Natural killer cell (primary cell): Measurements from ENCODE around the gene PGAP3. TPM values are rescaled to one million over a fixed set of nuclear protein-coding genes. Genes with fewer than 3 reads are reported as not detected.

Experiments used
- ATAC-seq, 3 donors: fragments of 150-1000 bp in 2 of 3; fragments of 200-7000 bp in 1 of 3; cut with Tn5 transposase; 1 replicate in 1 of 3; 2 replicates in 2 of 3; pipeline ENCODE4 v1.10.0; 2021; ENCODE audit warnings: mild to moderate bottlenecking in 2 of 3, moderate library complexity in 2 of 3
- DNase-seq, 2 donors: peaks; one replicate each; pipeline versions ENCODE4 v3.0.0 to v3.0.0-alpha.2; 2013 to 2021; ENCODE audit warnings: mixed read lengths in 1 of 2
- H3K27ac ChIP-seq: one replicate; pipeline ENCODE4 v1.5.1; 2013; ENCODE audit warnings: mild to moderate bottlenecking, low read length
- H3K27me3 ChIP-seq: one replicate; pipeline ENCODE4 v1.6.1; 2013; ENCODE audit warnings: low read length; ENCODE audit not compliant: control insufficient read depth, insufficient read depth
- H3K36me3 ChIP-seq: one replicate; pipeline ENCODE4 v1.6.1; 2013; ENCODE audit warnings: low read length; ENCODE audit not compliant: control insufficient read depth, insufficient read depth
- H3K4me1 ChIP-seq: one replicate; pipeline ENCODE4 v1.6.1; 2013; ENCODE audit warnings: low read length; ENCODE audit not compliant: control insufficient read depth, insufficient read depth
- H3K4me3 ChIP-seq: one replicate; pipeline ENCODE4 v1.5.1; 2013; ENCODE audit warnings: low read length
- H3K9me3 ChIP-seq: one replicate; pipeline ENCODE4 v1.6.1; 2013; ENCODE audit warnings: low read length; ENCODE audit not compliant: control insufficient read depth, insufficient read depth
- H3K27ac Mint-ChIP-seq, 2 donors: one replicate each; pipeline ENCODE4 v1.8.0; 2022; ENCODE audit warnings: mild to moderate bottlenecking in 2 of 2, mixed read lengths in 2 of 2, moderate library complexity in 1 of 2
- H3K27me3 Mint-ChIP-seq, 2 donors: one replicate each; pipeline ENCODE4 v1.8.0; 2022; ENCODE audit warnings: low read depth in 2 of 2, mixed read lengths in 2 of 2
- H3K36me3 Mint-ChIP-seq: one replicate; pipeline ENCODE4 v1.8.0; 2022; ENCODE audit warnings: mixed read lengths
- H3K4me1 Mint-ChIP-seq, 2 donors: one replicate each; pipeline ENCODE4 v1.8.0; 2022; ENCODE audit warnings: mixed read lengths in 2 of 2
- H3K4me3 Mint-ChIP-seq: one replicate; pipeline ENCODE4 v1.8.0; 2022; ENCODE audit warnings: mild to moderate bottlenecking, moderate library complexity, mixed read lengths
- H3K9me3 Mint-ChIP-seq, 2 donors: one replicate each; pipeline ENCODE4 v1.8.0; 2022; ENCODE audit warnings: mixed read lengths in 2 of 2
- CTCF ChIP-seq: fragments of 200-600 bp; IDR thresholded peaks from one replicate; pipeline ENCODE4 v1.8.0; 2022; ENCODE audit warnings: antibody characterized with exemption
- WGBS: methylation state at CpG from one replicate; pipeline ENCODE4 v1.1.7; 2013; ENCODE audit warnings: missing lambda C conversion rate; ENCODE audit not compliant: insufficient coverage; 5-methylcytosine and 5-hydroxymethylcytosine counted together
- intact Hi-C: fragments of 100-400 bp; cut with micrococcal nuclease; formaldehyde crosslinking; loops from one replicate; pipeline ENCODE4 v1.14.2; 2022
- total RNA-seq, 4 donors: library from RNA; stranded (reverse); fragments of 120-200 nt in 1 of 4; gene quantifications; one replicate each; pipeline versions ENCODE4 v1.2.3 to v1.2.4, GENCODE V29; 2013 to 2022

PGAP3 gene
- total RNA-seq, 3 donors from 2014 or later (not counting 1 experiment from before 2014, with no cell fraction given): 45.8 to 57.8 (median 52.4) TPM

GRCh38 chr17:39626171-39627046, 61.4 kb downstream of the PGAP3 start, which contains the start of gene PPP1R1B:
PPP1R1B (plus strand) TSS chr17:39626952; CDS start chr17:39627393, 441 bp downstream.
- intact Hi-C loops: no loop called here
- no peak for TF ChIP-seq CTCF
- Mint-ChIP-seq H3K4me1 (peaks cover 16 to 32% of the 10 kb centered on the region in 2 donors), H3K27ac (no peak within 1 kb of the TSS), H3K9me3 (no peaks in the 10 kb centered on the region), H3K36me3 (no peaks in the 10 kb centered on the region), H3K27me3 (peaks cover 10 to 31% of the 10 kb centered on the region in 2 donors), H3K4me3 (no peak within 1 kb of the TSS)
- H3K4me1 ChIP-seq: peaks cover 28% of the 10 kb centered on the region
- DNase-seq: peak in 1 of 2 donors; percentile 23
- no peaks in the 10 kb centered on the region for H3K36me3 ChIP-seq
- H3K27ac ChIP-seq: no peak within 1 kb of the TSS
- no peaks in the 10 kb centered on the region for H3K9me3 ChIP-seq
- no peak within 1 kb of the TSS for H3K4me3 ChIP-seq
- H3K27me3 ChIP-seq: peaks cover 13% of the 10 kb centered on the region
- no peak for ATAC-seq
- WGBS: 23% methylated on average over 29 of the region's 29 CpGs

GRCh38 chr17:39625198-39625785, 62.6 kb downstream of the PGAP3 start:
- Histone ChIP-seq H3K27ac (no peak overlapping the region), H3K4me3 (no peak overlapping the region), H3K27me3 (peaks cover 13% of the 10 kb centered on the region), H3K4me1 (peaks cover 28% of the 10 kb centered on the region), H3K9me3 (no peaks in the 10 kb centered on the region), H3K36me3 (no peaks in the 10 kb centered on the region)
- H3K27me3 Mint-ChIP-seq: peaks cover 10 to 25% of the 10 kb centered on the region in 2 donors
- H3K9me3 Mint-ChIP-seq: no peaks in the 10 kb centered on the region
- intact Hi-C loops: no loop called here
- peaks cover 16 to 32% of the 10 kb centered on the region in 2 donors for H3K4me1 Mint-ChIP-seq
- no peak overlapping the region for H3K27ac Mint-ChIP-seq
- DNase-seq: no peak
- no peak for ATAC-seq
- H3K36me3 Mint-ChIP-seq: no peaks in the 10 kb centered on the region
- no peak overlapping the region for H3K4me3 Mint-ChIP-seq
- TF ChIP-seq CTCF: no peak
- WGBS: 89% methylated on average over 4 of the region's 5 CpGs

- H3K27me3 Mint-ChIP-seq: peaks cover 10 to 27% of the 10 kb centered on the region in 2 donors
- no peak overlapping the region for H3K4me3 Mint-ChIP-seq
- peaks cover 16 to 32% of the 10 kb centered on the region in 2 donors for H3K4me1 Mint-ChIP-seq
- no peaks in the 10 kb centered on the region for H3K9me3 Mint-ChIP-seq
- 89% methylated on average over 8 of the region's 8 CpGs for WGBS
- intact Hi-C loops: loop anchor here (5.0 kb wide), 1 partner anchor 43 kb away; the partner anchor contains the start of genes PNMT and TCAP
- Histone ChIP-seq H3K9me3 (no peaks in the 10 kb centered on the region), H3K36me3 (no peaks in the 10 kb centered on the region), H3K27ac (no peak overlapping the region), H3K27me3 (peaks cover 13% of the 10 kb centered on the region), H3K4me3 (no peak overlapping the region), H3K4me1 (peaks cover 28% of the 10 kb centered on the region)
- ATAC-seq: no peak
- no peaks in the 10 kb centered on the region for H3K36me3 Mint-ChIP-seq
- no peak for TF ChIP-seq CTCF
- no peak overlapping the region for H3K27ac Mint-ChIP-seq
- no peak for DNase-seq
These were observed 63.5 kb downstream of the PGAP3 start for GRCh38 chr17:39624313-39624712.
